Lower leg skin (tissue), 3 donors: ENCODE data around the gene NONO.
"Not testable (repeated sequence)": the region's sequence is repeated elsewhere in the genome, so short reads cannot be mapped to it uniquely, and the experiment has no call there.

Source experiments
- POLR2A ChIP-seq, 2 donors: fragments of 450-650 bp; IDR thresholded peaks; one replicate each; pipeline ENCODE4 v1.6.1; 2016 to 2017; ENCODE audit warnings: antibody characterized with exemption in 2 of 2, mild to moderate bottlenecking in 1 of 2, moderate library complexity in 1 of 2
- TF ChIP-seq, protein P1 (sequence below), 3 donors: fragments of 450-650 bp; IDR thresholded peaks; one replicate each; pipeline ENCODE4 v1.5.1; 2016; ENCODE audit warnings: antibody characterized with exemption in 3 of 3, mild to moderate bottlenecking in 3 of 3, moderate library complexity in 2 of 3

DNA sequence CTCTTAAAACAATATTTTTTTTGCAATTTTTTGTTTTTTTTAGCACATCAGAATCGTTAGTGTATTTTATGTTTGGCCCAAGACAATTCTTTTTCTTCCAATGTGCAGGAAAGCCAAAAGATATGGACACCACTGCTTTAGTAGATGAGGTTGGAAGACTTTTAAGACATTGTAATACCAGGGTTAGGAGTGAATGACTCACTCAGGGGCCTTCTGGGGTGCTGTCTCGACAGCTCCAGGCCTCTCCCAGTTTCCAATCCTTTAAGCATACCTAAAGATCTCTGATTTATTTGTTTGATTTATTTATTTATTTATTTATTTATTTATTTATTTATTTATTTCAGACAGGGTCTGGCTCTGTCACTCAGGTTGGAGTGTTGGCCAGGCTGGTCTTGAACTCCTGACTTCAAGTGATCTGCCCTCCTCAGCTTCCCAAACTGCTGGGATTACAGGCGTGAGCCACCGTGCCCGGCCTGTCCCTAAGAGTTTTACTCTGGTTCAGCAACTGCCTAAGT lies 65.8 kb downstream of the NONO start:
- TF ChIP-seq POLR2A (IDR thresholded peaks at IDR 0.05): not testable (repeated sequence)
- TF ChIP-seq, protein P1, sequence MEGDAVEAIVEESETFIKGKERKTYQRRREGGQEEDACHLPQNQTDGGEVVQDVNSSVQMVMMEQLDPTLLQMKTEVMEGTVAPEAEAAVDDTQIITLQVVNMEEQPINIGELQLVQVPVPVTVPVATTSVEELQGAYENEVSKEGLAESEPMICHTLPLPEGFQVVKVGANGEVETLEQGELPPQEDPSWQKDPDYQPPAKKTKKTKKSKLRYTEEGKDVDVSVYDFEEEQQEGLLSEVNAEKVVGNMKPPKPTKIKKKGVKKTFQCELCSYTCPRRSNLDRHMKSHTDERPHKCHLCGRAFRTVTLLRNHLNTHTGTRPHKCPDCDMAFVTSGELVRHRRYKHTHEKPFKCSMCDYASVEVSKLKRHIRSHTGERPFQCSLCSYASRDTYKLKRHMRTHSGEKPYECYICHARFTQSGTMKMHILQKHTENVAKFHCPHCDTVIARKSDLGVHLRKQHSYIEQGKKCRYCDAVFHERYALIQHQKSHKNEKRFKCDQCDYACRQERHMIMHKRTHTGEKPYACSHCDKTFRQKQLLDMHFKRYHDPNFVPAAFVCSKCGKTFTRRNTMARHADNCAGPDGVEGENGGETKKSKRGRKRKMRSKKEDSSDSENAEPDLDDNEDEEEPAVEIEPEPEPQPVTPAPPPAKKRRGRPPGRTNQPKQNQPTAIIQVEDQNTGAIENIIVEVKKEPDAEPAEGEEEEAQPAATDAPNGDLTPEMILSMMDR (IDR thresholded peaks at IDR 0.05): not testable (repeated sequence)
